Endothelial cell of umbilical vein (primary cell): Measurements from ENCODE around the gene ARHGEF7. TPM values are rescaled to one million over a fixed set of nuclear protein-coding genes. Genes with fewer than 3 reads are reported as not detected.
A peak's percentile ranks its signal among the peaks of the same experiment; 100 is the strongest.

Experiments used
- BruUV-seq: library from RNA; stranded (reverse); fragments of 400-500 nt; replicated peaks from 2 replicates; lab custom pipeline; 2021; lab: Mats Ljungman, UMichigan
- CTCF ChIA-PET: fragments of 300-600, 350-600 bp; sonication (Branson Sonifier 250); formaldehyde crosslinking; loops from one replicate; lab custom pipeline; 2021; ENCODE audit warnings: antibody characterized with exemption, inconsistent platforms; lab: Charles Lee
- POLR2A ChIA-PET: fragments of 300-600, 350-600 bp; sonication (Branson Sonifier 250); formaldehyde crosslinking; loops from one replicate; lab custom pipeline; 2021; ENCODE audit warnings: antibody characterized with exemption, inconsistent platforms; lab: Charles Lee
- DNase-seq: peaks from one replicate; pipeline ENCODE4 v3.0.0-alpha.2; 2011; ENCODE audit warnings: low read depth, low spot score
- FAIRE-seq: peaks from 2 replicates; lab custom pipeline; 2011; peaks lifted over from hg19 to GRCh38; lab: Jason Lieb, UNC
- H2AFZ ChIP-seq: 2 replicates; pipeline ENCODE4 v1.6.0; 2012; ENCODE audit warnings: low read depth, low read length, control low read depth, inconsistent platforms
- H3K27ac ChIP-seq: 2 replicates; pipeline ENCODE4 v1.5.1; 2011; ENCODE audit warnings: low read depth, mild to moderate bottlenecking, control low read depth, low read length, moderate library complexity; ENCODE audit not compliant: insufficient read depth
- H3K27me3 ChIP-seq, 2 experiments: 2 replicates each; pipeline versions ENCODE4 v1.6.0 to v1.6.1; 2011; ENCODE audit warnings: low read length in 2 of 2, mixed read lengths in 1 of 2; ENCODE audit not compliant: control insufficient read depth in 2 of 2, insufficient read depth in 2 of 2
- H3K36me3 ChIP-seq, 2 experiments: 2 replicates in 1 of 2; 3 replicates in 1 of 2; pipeline ENCODE4 v1.5.1; 2011; ENCODE audit warnings: low read length in 2 of 2, mild to moderate bottlenecking in 1 of 2, moderate library complexity in 1 of 2; ENCODE audit not compliant: control insufficient read depth in 2 of 2, insufficient read depth in 2 of 2; ENCODE audit errors: extremely low read depth in 1 of 2
- H3K4me1 ChIP-seq: 3 replicates; pipeline ENCODE4 v1.5.1; 2011; ENCODE audit warnings: mild to moderate bottlenecking, low read length; ENCODE audit not compliant: control insufficient read depth, insufficient read depth; ENCODE audit errors: extremely low read depth
- H3K4me2 ChIP-seq: 2 replicates; pipeline ENCODE4 v1.6.1; 2011; ENCODE audit warnings: low read length, control low read depth, mixed read lengths; ENCODE audit not compliant: insufficient read depth
- H3K4me3 ChIP-seq, 3 experiments: fragments of 200-600 bp in 1 of 3; sonication (generic), shearing (Covaris generic) in 1 of 3; replicated peaks in 1 of 3; 2 replicates each; pipeline ENCODE4 v1.5.1; 2011 to 2016; ENCODE audit warnings: control low read depth in 3 of 3, low read length in 3 of 3, mild to moderate bottlenecking in 2 of 3, inconsistent platforms in 1 of 3, low read depth in 1 of 3, moderate library complexity in 1 of 3; ENCODE audit not compliant: insufficient read depth in 1 of 3
- H3K79me2 ChIP-seq: 2 replicates; pipeline ENCODE4 v1.6.0; 2012; ENCODE audit warnings: low read length, inconsistent platforms; ENCODE audit not compliant: control insufficient read depth, insufficient read depth
- H3K9ac ChIP-seq: replicated peaks from 2 replicates; pipeline ENCODE3; 2011; ENCODE audit warnings: low read length, control low read depth; ENCODE audit not compliant: insufficient read depth; ENCODE audit errors: extremely low read depth
- H3K9me1 ChIP-seq: replicated peaks from 3 replicates; pipeline ENCODE4 v1.6.0; 2011; ENCODE audit warnings: mild to moderate bottlenecking, low read length; ENCODE audit not compliant: control insufficient read depth, insufficient read depth; ENCODE audit errors: extremely low read depth
- H3K9me3 ChIP-seq: replicated peaks from 2 replicates; pipeline ENCODE4 v1.5.1; 2012; ENCODE audit warnings: low read length, inconsistent platforms; ENCODE audit not compliant: control insufficient read depth, insufficient read depth
- H4K20me1 ChIP-seq: replicated peaks from 2 replicates; pipeline ENCODE3; 2011; ENCODE audit warnings: mild to moderate bottlenecking, low read length; ENCODE audit not compliant: control insufficient read depth, insufficient read depth; ENCODE audit errors: extremely low read depth
- EZH2 ChIP-seq: IDR thresholded peaks from 2 replicates; pipeline ENCODE4 v1.6.1; 2012; ENCODE audit warnings: borderline replicate concordance, low read depth, mild to moderate bottlenecking, moderate library complexity, low read length, inconsistent platforms; ENCODE audit not compliant: severe bottlenecking
- FOS ChIP-seq: IDR thresholded peaks from 2 replicates; pipeline ENCODE4 v1.6.1; 2011; ENCODE audit warnings: mild to moderate bottlenecking, low read length, moderate library complexity, borderline replicate concordance; ENCODE audit not compliant: insufficient read depth
- GATA2 ChIP-seq: IDR thresholded peaks from 2 replicates; pipeline ENCODE4 v1.7.0; 2011; ENCODE audit warnings: low read depth, mild to moderate bottlenecking, moderate library complexity, mixed read lengths, low read length; ENCODE audit not compliant: insufficient read length, insufficient read depth
- JUN ChIP-seq: IDR thresholded peaks from 2 replicates; pipeline ENCODE4 v1.6.1; 2011; ENCODE audit warnings: borderline replicate concordance, low read depth; ENCODE audit not compliant: insufficient read length, insufficient read depth
- MYC ChIP-seq: IDR thresholded peaks from one replicate; pipeline ENCODE4 v1.6.1; 2011; ENCODE audit warnings: mild to moderate bottlenecking, low read depth, low read length
- POLR2A ChIP-seq: IDR thresholded peaks from 2 replicates; pipeline ENCODE4 v1.6.1; 2012; ENCODE audit warnings: low read depth, mild to moderate bottlenecking, control low read depth, low read length
- dilution Hi-C: fragments of 300-500 bp; cut with MboI; formaldehyde crosslinking; loops from one replicate; pipeline ENCODE4 v1.15.0; 2019; ENCODE audit warnings: low sequenced_read_pairs; ENCODE audit not compliant: extremely low pct_ligation_motif_present
- intact Hi-C: fragments of 100-400 bp; cut with micrococcal nuclease; formaldehyde crosslinking; loops from one replicate; pipeline ENCODE4 v1.10.0; 2022
- polyA plus RNA-seq, 4 experiments: library from polyadenylated mRNA; depleted of rRNA in 3 of 4; stranded (reverse) in 3 of 4; unstranded in 1 of 4; fragments of >200 nt; gene quantifications; 2 replicates each; pipeline versions ENCODE4 v1.2.1 to v1.2.3, GENCODE V29; 2011 to 2012; ENCODE audit warnings: missing spikeins in 1 of 4
- total RNA-seq: library from RNA; stranded (reverse); gene quantifications from 2 replicates; pipeline ENCODE4 v1.2.3, GENCODE V29; 2021
- TF ChIP-seq, protein P1 (sequence below): IDR thresholded peaks from 2 replicates; pipeline ENCODE4 v1.6.1; 2011; ENCODE audit not compliant: insufficient read depth, insufficient read length
- TF ChIP-seq, protein P2 (sequence below), 2 donors: IDR thresholded peaks; 1 replicate in 1 of 2; 2 replicates in 1 of 2; pipeline ENCODE4 v1.5.1; 2011; ENCODE audit warnings: low read length in 2 of 2, mild to moderate bottlenecking in 2 of 2, moderate library complexity in 2 of 2, control low read depth in 1 of 2, inconsistent platforms in 1 of 2, low read depth in 1 of 2; ENCODE audit not compliant: insufficient read depth in 1 of 2; ENCODE audit errors: extremely low read depth in 1 of 2

ARHGEF7 gene
- total and polyA plus RNA-seq, 2 donors (not counting 3 experiments of a cell fraction or from before 2014, with no cell fraction given), result 94.9 to 155 TPM

DNA sequence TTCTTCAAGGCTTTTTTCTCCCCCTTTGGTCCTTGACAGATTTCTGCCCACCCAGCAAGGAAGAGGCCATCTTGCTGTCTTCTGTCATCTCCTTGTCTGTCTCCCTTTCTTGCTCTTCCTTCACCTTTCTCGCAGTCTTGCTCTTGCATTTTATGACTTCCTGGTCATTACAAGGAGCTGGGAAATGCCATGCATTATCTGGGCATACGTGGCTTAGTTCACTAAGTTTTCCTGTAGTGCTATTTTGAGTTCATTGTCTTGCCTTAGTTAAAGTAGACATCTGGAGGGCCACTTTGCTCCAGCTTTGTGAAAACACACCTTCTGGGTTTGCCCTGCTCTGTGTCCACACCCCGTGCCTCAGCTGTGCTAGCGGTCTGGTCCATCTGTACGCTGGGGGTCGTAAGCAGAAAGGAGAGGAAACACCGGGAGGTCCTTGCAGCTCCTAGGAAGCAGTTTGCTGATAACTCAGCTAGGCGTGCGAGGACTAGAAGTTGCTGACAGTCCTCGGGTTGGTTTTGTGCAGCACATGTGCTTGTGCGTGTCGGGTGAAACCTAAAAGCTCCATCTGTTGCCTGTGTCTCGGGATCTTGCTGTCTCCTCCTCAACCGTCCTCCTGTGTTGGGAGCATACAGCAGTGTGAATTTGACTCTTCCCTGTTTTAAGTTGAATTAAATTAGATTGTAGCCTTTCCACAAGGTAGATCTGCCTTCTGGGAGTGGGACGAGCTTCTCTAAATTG is 59.4 kb downstream of the ARHGEF7 start:
- intact Hi-C loops (loop anchor here (10.0 kb wide), 1 partner anchor 460 kb away; the partner anchor contains the start of gene ING1), dilution Hi-C loops (no loop called here)
- DNase-seq (peak; percentile 42), FAIRE-seq (peak; percentile 42)
- Histone ChIP-seq H3K9me1 (no peaks in the 10 kb centered on the region), H3K27me3 (no peaks in the 10 kb centered on the region), H3K4me3 (no peak overlapping the region), H3K4me2 (no peak overlapping the region), H3K79me2 (peaks cover 47% of the 10 kb centered on the region), H3K4me1 (peaks cover 25% of the 10 kb centered on the region), H2AFZ (no peak overlapping the region), H4K20me1 (no peaks in the 10 kb centered on the region), H3K36me3 (peaks cover 0 to 3% of the 10 kb centered on the region in 2 experiments), H3K27ac (peak overlapping the region; percentile 29), H3K9me3 (no peaks in the 10 kb centered on the region), H3K9ac (no peak overlapping the region)
- POLR2A ChIA-PET, result no interaction called here
- TF ChIP-seq, protein P1, sequence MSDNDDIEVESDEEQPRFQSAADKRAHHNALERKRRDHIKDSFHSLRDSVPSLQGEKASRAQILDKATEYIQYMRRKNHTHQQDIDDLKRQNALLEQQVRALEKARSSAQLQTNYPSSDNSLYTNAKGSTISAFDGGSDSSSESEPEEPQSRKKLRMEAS, result no peak
- no peak for TF ChIP-seq GATA2
- TF ChIP-seq EZH2, result no peak
- no peak for TF ChIP-seq POLR2A
- TF ChIP-seq JUN, result no peak
- TF ChIP-seq MYC, result no peak
- CTCF ChIA-PET, result interaction anchor here (1.3 kb wide), 3 partner anchors 21 to 107 kb away, joined by 3 to 4 read pairs (median 4); no protein-coding TSS in a partner anchor
- BruUV-seq, result no TSS peak

DNA sequence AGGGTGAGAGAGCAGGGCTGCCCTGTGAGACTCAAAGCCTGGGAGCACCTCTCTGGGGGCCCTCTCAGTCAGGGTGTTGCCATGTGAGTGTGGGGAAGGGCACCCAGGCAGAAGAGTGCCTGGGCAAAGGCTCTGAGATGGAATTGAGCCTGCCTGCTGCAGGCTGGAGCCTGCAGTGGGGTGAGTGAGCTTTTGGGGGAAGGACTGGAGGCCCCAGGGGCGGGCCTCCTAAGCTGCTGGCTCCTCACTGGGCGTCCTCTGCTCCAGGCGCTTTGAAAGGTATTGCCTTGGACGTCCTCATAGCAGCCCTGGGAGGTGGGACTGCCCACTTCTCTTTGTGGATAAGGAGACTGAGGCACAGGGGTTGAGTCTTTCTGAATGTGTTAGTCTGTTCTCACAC is 60.3 kb downstream of the ARHGEF7 start:
- peaks cover 25% of the 10 kb centered on the region for H3K4me1 ChIP-seq
- no peaks in the 10 kb centered on the region for H4K20me1 ChIP-seq
- dilution Hi-C loops, result no loop called here
- no peak overlapping the region for H3K4me2 ChIP-seq
- no peak for DNase-seq
- no peak overlapping the region for H3K27ac ChIP-seq
- H3K9me1 ChIP-seq, result no peaks in the 10 kb centered on the region
- H2AFZ ChIP-seq, result no peak overlapping the region
- intact Hi-C loops, result loop anchor here (10.0 kb wide), 1 partner anchor 461 kb away; the partner anchor contains the start of gene ING1
- no TSS peak for BruUV-seq
- CTCF ChIA-PET, result interaction anchor here (1.3 kb wide), 2 partner anchors 28 to 108 kb away, joined by 3 to 4 read pairs; no protein-coding TSS in a partner anchor
- peaks cover 0 to 3% of the 10 kb centered on the region in 2 experiments for H3K36me3 ChIP-seq
- TF ChIP-seq GATA2 (no peak), EZH2 (no peak), JUN (no peak), MYC (no peak), FOS (no peak)
- TF ChIP-seq, protein P2, sequence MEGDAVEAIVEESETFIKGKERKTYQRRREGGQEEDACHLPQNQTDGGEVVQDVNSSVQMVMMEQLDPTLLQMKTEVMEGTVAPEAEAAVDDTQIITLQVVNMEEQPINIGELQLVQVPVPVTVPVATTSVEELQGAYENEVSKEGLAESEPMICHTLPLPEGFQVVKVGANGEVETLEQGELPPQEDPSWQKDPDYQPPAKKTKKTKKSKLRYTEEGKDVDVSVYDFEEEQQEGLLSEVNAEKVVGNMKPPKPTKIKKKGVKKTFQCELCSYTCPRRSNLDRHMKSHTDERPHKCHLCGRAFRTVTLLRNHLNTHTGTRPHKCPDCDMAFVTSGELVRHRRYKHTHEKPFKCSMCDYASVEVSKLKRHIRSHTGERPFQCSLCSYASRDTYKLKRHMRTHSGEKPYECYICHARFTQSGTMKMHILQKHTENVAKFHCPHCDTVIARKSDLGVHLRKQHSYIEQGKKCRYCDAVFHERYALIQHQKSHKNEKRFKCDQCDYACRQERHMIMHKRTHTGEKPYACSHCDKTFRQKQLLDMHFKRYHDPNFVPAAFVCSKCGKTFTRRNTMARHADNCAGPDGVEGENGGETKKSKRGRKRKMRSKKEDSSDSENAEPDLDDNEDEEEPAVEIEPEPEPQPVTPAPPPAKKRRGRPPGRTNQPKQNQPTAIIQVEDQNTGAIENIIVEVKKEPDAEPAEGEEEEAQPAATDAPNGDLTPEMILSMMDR (IDR thresholded peaks at IDR 0.05; ENCODE audit: extremely low read depth in 1 of 2, insufficient read depth in 1 of 2, low read depth in 1 of 2, low read length in 2 of 2), result no peak
- no peaks in the 10 kb centered on the region for H3K9me3 ChIP-seq
- peaks cover 49% of the 10 kb centered on the region for H3K79me2 ChIP-seq
- H3K4me3 ChIP-seq, result no peak overlapping the region
- FAIRE-seq, result no peak
- no peaks in the 10 kb centered on the region for H3K27me3 ChIP-seq
- POLR2A ChIA-PET, result no interaction called here
- no peak overlapping the region for H3K9ac ChIP-seq
